SJSA1 (cell line): Measurements from ENCODE around the gene HSPA2. TPM values are rescaled to one million over a fixed set of nuclear protein-coding genes. Genes with fewer than 3 reads are reported as not detected.

Experiments used
- DNase-seq, 2 experiments: peaks; one replicate each; pipeline ENCODE4 v3.0.0-alpha.2; 2015 to 2020; ENCODE audit warnings: low spot score in 2 of 2, low read depth in 1 of 2
- H3K27ac ChIP-seq: fragments of 250-450 bp; sonication (Bioruptor Pico); 2 replicates; pipeline ENCODE4 v1.5.1; 2020; ENCODE audit warnings: mild to moderate bottlenecking, moderate library complexity
- H3K27me3 ChIP-seq: fragments of 250-450 bp; sonication (Bioruptor Pico); replicated peaks from 2 replicates; pipeline ENCODE4 v1.5.1; 2020; ENCODE audit warnings: mild to moderate bottlenecking, moderate library complexity
- H3K36me3 ChIP-seq: fragments of 250-450 bp; sonication (Bioruptor Pico); 2 replicates; pipeline ENCODE4 v1.5.1; 2020; ENCODE audit warnings: mild to moderate bottlenecking
- H3K4me1 ChIP-seq: fragments of 250-450 bp; sonication (Bioruptor Pico); replicated peaks from 2 replicates; pipeline ENCODE4 v1.6.1; 2021; ENCODE audit warnings: mild to moderate bottlenecking
- H3K4me3 ChIP-seq: fragments of 250-450 bp; sonication (Bioruptor Pico); 2 replicates; pipeline ENCODE4 v1.5.1; 2020; ENCODE audit warnings: mild to moderate bottlenecking
- H3K9me3 ChIP-seq: fragments of 250-450 bp; sonication (Bioruptor Pico); replicated peaks from 2 replicates; pipeline ENCODE4 v1.5.1; 2020; ENCODE audit warnings: mild to moderate bottlenecking
- total RNA-seq: library from RNA; depleted of rRNA; stranded (reverse); fragments of >200 nt; shearing (Covaris generic); gene quantifications from 2 replicates; pipeline ENCODE4 v1.2.3, GENCODE V29; 2014; rRNA removed

The HSPA2 gene
- 6.8 and 15.0 TPM in 2 replicates for total RNA-seq

DNA sequence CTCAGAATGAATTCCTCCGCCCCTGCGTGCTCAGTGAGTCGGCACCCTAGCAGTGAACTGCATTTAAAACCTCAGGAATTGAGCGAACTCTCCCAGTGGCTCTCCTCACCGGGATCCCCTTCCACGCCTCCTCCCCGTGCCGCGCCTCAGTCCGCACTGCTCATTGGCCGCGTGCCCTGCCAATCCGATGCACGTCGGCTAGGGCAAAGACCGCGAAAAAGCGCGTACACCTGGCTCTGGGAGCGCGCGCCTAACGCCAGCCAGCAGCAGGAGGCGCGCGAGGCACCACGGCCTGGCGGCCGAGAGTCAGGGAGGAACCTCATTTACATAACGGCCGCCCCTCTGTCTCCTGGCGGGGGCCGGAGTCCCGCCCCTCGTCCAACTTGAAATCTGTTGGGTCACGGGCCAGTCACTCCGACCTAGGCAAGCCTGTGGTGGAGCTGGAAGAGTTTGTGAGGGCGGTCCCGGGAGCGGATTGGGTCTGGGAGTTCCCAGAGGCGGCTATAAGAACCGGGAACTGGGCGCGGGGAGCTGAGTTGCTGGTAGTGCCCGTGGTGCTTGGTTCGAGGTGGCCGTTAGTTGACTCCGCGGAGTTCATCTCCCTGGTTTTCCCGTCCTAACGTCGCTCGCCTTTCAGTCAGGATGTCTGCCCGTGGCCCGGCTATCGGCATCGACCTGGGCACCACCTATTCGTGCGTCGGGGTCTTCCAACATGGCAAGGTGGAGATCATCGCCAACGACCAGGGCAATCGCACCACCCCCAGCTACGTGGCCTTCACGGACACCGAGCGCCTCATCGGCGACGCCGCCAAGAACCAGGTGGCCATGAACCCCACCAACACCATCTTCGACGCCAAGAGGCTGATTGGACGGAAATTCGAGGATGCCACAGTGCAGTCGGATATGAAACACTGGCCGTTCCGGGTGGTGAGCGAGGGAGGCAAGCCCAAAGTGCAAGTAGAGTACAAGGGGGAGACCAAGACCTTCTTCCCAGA lies at the start of gene HSPA2:
Gene HSPA2, plus strand, starts transcription at position 534 of the 995 bp plus-strand sequence. Its CDS starts 109 bp downstream, at position 643.
- Histone ChIP-seq H3K9me3 (peaks cover 12% of the 10 kb centered on the region), H3K4me3 (peak within 1 kb of the TSS; percentile 40), H3K27ac (peak within 1 kb of the TSS; percentile 66), H3K4me1 (peaks cover 30% of the 10 kb centered on the region), H3K36me3 (no peaks in the 10 kb centered on the region), H3K27me3 (no peaks in the 10 kb centered on the region)
- peak; percentile 94 to 96 for DNase-seq

DNA sequence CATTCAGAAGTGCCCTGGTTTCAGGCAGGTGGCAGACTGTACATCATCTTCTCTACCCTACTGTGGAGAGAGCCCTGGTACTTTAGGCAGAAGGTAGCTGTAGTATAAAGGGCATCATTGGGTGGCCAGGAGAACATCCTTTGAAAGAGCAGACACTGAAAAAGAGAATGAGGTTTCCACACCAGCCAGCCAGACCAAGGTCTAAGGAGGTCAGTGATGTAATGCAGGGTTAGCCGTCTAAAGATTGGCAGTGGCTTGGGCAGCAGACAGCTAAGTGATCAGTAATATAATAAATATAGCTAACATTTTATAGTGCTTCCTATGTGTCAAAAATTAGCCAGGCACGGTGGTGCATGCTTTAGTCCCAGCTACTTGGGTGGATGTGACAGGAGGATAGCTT lies 48.9 kb upstream of the HSPA2 start:
- H3K27ac ChIP-seq, result no peak overlapping the region
- no peaks in the 10 kb centered on the region for H3K9me3 ChIP-seq
- no peaks in the 10 kb centered on the region for H3K27me3 ChIP-seq
- peaks cover 29% of the 10 kb centered on the region for H3K36me3 ChIP-seq
- H3K4me3 ChIP-seq, result no peak overlapping the region
- no peak for DNase-seq
- no peaks in the 10 kb centered on the region for H3K4me1 ChIP-seq

DNA sequence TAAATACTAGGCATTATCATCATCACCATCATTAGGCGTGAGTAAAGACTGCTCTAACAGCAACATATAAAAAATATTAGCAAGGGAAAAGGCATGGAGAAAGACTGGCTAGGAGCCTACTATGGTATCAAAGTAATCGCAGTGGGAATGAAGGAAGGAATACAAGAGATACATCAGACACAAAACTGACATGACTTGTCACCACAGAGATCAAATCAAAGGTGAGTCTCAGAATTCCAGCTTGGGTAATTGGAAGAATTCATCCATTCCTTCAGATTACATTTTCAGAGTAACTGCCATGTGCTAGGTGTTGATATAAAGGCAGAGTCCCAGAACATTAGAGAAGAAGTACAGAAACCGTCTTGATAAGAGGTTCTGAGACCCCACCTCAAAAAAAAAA lies 47.1 kb upstream of the HSPA2 start:
- no peak overlapping the region for H3K27ac ChIP-seq
- no peaks in the 10 kb centered on the region for H3K4me1 ChIP-seq
- H3K27me3 ChIP-seq, result no peaks in the 10 kb centered on the region
- peaks cover 14% of the 10 kb centered on the region for H3K36me3 ChIP-seq
- no peak for DNase-seq
- no peaks in the 10 kb centered on the region for H3K9me3 ChIP-seq
- no peak overlapping the region for H3K4me3 ChIP-seq

DNA sequence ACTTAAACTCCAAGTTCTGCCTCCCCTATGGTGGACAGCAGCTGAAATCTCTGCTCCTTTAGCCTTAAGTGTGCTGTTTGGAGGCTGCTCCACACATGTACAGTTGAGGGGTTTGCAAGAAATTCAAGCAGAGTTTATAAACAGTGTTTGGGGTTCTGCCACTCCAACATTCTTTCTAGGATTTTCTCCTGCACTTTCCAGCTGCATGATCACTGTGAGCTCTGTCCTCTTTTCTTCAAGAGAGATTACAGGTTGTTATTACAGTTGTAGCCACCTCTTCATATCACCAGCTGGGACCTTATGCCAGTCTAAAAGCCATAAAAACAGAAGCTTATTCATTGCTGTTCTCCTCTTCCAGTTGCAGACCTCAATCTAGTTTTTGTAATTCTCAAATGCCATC lies 45.3 kb upstream of the HSPA2 start:
- H3K36me3 ChIP-seq, result 0 out of 2 replicates have a peak, but pooled peaks cover 7% of the 10 kb centered on the region
- H3K27ac ChIP-seq, result no peak overlapping the region
- no peaks in the 10 kb centered on the region for H3K9me3 ChIP-seq
- no peak for DNase-seq
- no peaks in the 10 kb centered on the region for H3K27me3 ChIP-seq
- H3K4me3 ChIP-seq, result no peak overlapping the region
- no peaks in the 10 kb centered on the region for H3K4me1 ChIP-seq

DNA sequence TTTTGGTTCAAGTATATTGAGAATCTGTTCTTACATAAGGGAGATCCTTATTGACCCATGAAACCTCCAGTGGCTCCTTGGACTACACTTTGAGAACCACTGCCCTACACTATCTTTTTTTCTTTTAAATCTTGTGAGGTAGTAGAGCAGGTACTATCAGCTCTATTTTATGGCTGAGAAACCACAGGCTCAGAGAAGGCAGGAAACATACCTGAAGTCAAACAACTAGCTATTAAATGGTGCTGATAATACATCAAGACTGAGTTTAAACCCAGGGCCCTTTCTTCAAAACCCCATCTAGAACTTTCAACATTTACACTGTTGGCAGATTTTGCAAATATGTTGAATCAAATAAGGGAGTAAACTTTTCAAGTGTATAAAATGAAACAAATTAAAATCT lies 43.8 kb upstream of the HSPA2 start:
- no peak overlapping the region for H3K4me3 ChIP-seq
- H3K9me3 ChIP-seq, result no peaks in the 10 kb centered on the region
- H3K27me3 ChIP-seq, result no peaks in the 10 kb centered on the region
- no peak overlapping the region for H3K27ac ChIP-seq
- no peak for DNase-seq
- peaks cover 7% of the 10 kb centered on the region for H3K4me1 ChIP-seq
- 0 out of 2 replicates have a peak, but pooled peaks cover 7% of the 10 kb centered on the region for H3K36me3 ChIP-seq

DNA sequence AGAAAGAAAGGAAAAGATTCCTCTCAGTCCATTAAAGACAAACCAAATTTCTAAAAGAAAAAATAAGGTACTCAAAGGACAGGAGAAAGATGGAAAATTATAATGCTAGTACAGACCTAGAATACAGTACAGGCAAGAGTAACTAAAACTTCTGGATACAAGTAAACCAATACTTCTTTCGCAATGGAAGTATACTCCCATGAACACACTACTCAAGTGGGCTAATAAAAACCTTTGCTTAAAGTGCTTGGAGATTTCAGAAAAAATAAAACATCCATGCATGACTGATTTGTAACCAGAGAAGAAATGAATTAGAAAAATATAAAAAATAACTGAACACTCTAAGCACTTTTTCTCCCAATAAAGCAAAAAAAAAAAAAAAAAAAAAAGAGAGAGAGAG lies 40.5 kb upstream of the HSPA2 start:
- Histone ChIP-seq H3K27me3 (no peaks in the 10 kb centered on the region), H3K4me1 (peaks cover 18% of the 10 kb centered on the region), H3K9me3 (no peaks in the 10 kb centered on the region), H3K36me3 (peaks cover 12% of the 10 kb centered on the region), H3K4me3 (no peak overlapping the region), H3K27ac (no peak overlapping the region)
- no peak for DNase-seq

DNA sequence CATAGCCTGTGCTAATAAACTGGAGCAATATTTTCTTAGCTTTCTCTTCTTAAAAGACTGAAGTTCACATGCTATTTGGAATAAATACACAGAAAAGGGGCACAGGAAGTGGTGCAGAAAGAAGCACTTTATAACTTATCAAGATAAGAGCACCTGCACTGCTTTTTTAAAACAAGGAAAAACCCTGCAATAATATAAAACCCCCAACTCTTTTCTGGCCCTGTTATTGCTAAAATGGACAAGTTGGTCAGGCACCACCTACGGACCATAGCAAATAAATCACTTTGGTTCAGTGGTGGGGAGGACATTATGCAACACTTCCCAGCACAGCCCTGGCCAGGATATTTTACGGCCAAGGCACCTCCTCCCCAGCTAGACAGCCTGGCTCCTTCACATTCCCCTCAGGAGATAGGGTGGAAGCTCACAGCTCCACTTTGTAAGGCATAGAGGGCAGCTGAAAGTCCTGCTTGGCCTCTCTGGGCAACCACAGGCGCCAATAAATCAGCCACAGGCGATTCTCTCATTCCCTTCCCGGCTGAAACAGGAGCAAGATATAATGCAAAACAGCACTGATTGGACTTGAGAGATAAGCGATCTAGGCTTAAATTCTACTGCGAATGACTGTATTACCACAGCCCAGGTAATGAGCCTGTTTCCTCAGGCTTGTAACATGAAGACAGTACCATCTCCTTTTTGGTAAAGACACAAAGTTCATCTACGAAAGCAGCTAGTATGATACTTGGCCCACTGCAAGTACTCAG lies 39.0 kb upstream of the HSPA2 start:
- no peak overlapping the region; the same call in 1 of the 2 replicates for H3K4me3 ChIP-seq
- H3K9me3 ChIP-seq, result no peaks in the 10 kb centered on the region
- H3K27ac ChIP-seq, result no peak overlapping the region
- peaks cover 21% of the 10 kb centered on the region for H3K36me3 ChIP-seq
- no peaks in the 10 kb centered on the region for H3K27me3 ChIP-seq
- peak; percentile 23 to 45 for DNase-seq
- H3K4me1 ChIP-seq, result peaks cover 22% of the 10 kb centered on the region

DNA sequence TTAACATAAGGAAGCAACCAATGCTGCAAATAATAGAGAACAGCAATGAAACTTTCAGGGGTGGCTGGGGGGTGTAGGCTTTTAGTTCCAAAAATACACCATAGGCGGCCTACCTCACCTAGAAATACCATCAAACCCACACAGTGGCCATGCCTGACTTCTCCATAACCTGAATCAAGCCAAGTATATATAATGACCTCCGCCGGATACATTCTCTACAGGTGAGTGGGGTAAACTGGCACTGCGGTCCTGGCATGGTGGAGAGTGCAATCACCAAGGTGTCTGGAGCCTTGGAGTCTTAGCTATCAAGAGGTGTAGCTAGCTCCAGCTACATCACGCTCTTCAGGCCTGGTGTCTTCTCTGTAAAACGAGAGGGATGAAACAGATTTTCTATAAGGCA lies 38.1 kb upstream of the HSPA2 start:
- peak overlapping the region; percentile 96; the same call in 1 of the 2 replicates for H3K27ac ChIP-seq
- peaks cover 21% of the 10 kb centered on the region for H3K36me3 ChIP-seq
- H3K4me3 ChIP-seq, result peak overlapping the region; percentile 93
- no peaks in the 10 kb centered on the region for H3K27me3 ChIP-seq
- H3K4me1 ChIP-seq, result peaks cover 28% of the 10 kb centered on the region
- DNase-seq, result no peak
- H3K9me3 ChIP-seq, result no peaks in the 10 kb centered on the region

DNA sequence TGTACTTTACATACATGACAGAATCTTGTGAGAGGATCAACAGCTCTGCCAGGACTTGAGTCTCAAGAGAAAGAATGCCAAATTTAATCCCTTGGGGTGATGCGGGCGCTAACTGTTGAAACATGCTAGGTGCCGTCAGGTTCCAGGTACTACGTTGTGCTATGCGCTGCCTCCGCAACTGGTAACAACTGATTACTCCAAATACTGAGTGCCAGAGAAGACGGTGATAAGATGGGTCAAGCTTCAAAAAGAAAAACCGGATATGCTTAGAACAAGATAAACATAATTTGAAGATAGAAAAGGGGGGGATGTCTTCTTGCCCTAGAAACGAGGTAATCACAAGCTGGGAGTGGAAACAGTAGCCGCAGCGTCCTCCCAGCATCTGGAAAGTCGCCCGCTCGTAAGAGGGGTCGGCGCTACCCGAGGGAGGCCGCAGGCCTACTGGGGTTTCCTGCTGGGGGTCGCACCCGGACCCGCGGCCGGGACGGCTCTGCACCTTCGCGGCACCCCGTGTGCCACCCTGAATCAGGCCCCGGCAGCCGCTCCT lies 37.6 kb upstream of the HSPA2 start:
- Histone ChIP-seq H3K27me3 (no peaks in the 10 kb centered on the region), H3K4me3 (peak overlapping the region; percentile 93), H3K36me3 (peaks cover 23% of the 10 kb centered on the region), H3K9me3 (no peaks in the 10 kb centered on the region), H3K4me1 (peaks cover 33% of the 10 kb centered on the region), H3K27ac (peak overlapping the region; percentile 96)
- no peak for DNase-seq

DNA sequence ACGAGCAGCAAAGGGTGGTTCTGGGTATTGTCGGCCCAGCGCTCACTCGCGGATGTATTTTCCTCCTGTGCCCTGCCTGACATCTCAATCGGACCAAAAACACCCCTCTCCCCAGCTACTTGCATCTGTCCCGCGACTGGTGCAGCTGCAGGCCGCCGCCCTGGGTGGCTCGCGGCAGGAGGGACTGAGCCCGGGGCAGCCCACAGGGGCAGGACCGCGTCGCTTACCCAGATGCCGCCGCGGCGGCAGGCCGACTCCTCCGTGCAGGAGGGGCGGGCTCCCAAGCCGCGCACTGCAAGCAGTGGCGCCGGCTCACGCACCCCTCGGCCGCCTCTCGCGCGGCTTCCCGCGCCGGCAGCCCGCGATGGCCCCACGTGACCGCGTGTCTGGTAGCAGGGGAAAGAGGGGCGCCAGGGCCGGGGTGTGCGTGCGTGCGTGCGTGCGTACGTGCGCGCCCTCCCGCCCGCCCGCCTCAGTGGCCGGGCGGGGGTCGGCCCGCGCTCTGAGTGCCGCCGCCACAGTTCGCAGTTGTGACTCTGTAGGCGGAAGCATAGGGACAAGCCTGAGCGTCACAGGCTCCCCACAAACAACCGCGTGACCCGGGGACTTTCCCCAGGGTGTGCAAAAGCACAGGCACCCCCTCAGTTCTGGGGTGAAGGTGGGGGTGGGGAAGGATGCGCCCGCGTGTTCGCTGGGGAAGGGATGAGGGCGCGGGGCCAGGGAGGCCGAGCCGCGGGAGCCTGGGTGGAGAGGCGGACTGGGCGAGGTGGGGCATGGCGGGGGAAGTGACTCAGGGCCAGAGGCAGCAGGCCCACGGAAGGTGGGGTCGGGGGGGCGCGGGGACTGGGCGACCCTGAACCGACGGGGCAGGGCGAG lies 36.9 kb upstream of the HSPA2 start, which contains the start of gene ZBTB25:
Gene ZBTB25, minus strand, starts transcription at position 405 of the 876 bp plus-strand sequence. CDS start 13,305 bp downstream, outside the sequence.
- Histone ChIP-seq H3K36me3 (peaks cover 24% of the 10 kb centered on the region), H3K4me3 (peak within 1 kb of the TSS; percentile 93), H3K27me3 (no peaks in the 10 kb centered on the region), H3K4me1 (peaks cover 37% of the 10 kb centered on the region), H3K27ac (peak within 1 kb of the TSS; percentile 96), H3K9me3 (no peaks in the 10 kb centered on the region)
- DNase-seq, result peak; percentile 89 to 93

DNA sequence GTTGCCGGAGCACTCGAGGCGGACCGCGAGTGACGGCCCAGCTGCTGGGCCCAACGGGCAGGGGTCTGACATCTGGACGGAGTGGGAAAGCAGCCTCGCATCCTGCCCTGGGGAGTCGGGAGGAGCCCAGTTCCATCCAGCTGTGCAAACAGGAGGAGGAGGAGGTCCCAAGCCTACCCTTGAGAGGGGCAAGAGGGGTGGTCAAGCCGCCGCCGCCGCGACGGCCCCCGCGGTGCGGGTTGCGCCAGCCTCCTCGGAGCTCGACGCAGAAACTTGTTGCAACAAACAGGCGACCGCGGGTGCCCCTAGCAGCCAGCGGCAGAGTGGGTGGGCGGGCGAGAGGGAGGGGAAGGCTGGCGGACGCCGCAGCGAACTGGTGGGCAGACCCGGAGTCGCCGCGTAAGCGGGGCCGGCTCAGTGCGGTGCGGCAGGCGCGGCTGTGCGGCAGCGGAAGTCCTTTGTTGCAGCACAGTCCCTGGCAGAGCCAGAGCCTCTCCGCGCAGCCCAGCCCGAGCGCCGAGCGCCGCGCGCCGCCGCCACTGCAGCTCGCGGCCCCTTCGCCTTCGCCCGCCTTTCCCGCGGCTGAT lies 36.1 kb upstream of the HSPA2 start, which contains the start of gene ZBTB1:
Gene ZBTB1, plus strand, starts transcription at position 461 of the 587 bp plus-strand sequence. CDS start 16,735 bp downstream, outside the sequence.
- H3K4me1 ChIP-seq, result peaks cover 40% of the 10 kb centered on the region
- no peaks in the 10 kb centered on the region for H3K27me3 ChIP-seq
- no peaks in the 10 kb centered on the region for H3K9me3 ChIP-seq
- peaks cover 24% of the 10 kb centered on the region for H3K36me3 ChIP-seq
- H3K4me3 ChIP-seq, result peak within 1 kb of the TSS; percentile 93
- peak within 1 kb of the TSS; percentile 96 for H3K27ac ChIP-seq
- peak; percentile 88 to 94 for DNase-seq
